A673 (cell line): Measurements from ENCODE around the gene SUN1. TPM values are rescaled to one million over a fixed set of nuclear protein-coding genes. Genes with fewer than 3 reads are reported as not detected.
"Not testable (repeated sequence)": the region's sequence is repeated elsewhere in the genome, so short reads cannot be mapped to it uniquely, and the experiment has no call there.

Experiments
- BruUV-seq: library from RNA; stranded (reverse); fragments of 400-500 nt; replicated peaks from 2 replicates; lab custom pipeline; 2021; lab: Mats Ljungman, UMichigan
- CTCF ChIA-PET: fragments of 300-600 bp; sonication (Branson Sonifier 250); formaldehyde crosslinking; loops from one replicate; lab custom pipeline; 2022; ENCODE audit warnings: antibody characterized with exemption; lab: Charles Lee
- POLR2A ChIA-PET: fragments of 300-600 bp; sonication (Branson Sonifier 250); formaldehyde crosslinking; loops from one replicate; lab custom pipeline; 2022; ENCODE audit warnings: antibody characterized with exemption; ENCODE audit not compliant: low non-redundant PET; lab: Charles Lee
- DNase-seq: peaks from one replicate; pipeline ENCODE4 v3.0.0-alpha.2; 2015; ENCODE audit warnings: low spot score
- H3K27ac ChIP-seq: fragments of 200-600 bp; sonication (generic); 2 replicates; pipeline ENCODE4 v1.5.1; 2016; ENCODE audit warnings: mixed run types, low read depth, mild to moderate bottlenecking, mixed read lengths, antibody characterized with exemption, low read length; ENCODE audit not compliant: poor library complexity, severe bottlenecking
- H3K27me3 ChIP-seq: fragments of 200-600 bp; sonication (generic); replicated peaks from 2 replicates; pipeline ENCODE4 v1.6.1; 2017; ENCODE audit warnings: mixed run types, low read depth, mild to moderate bottlenecking, mixed read lengths, antibody characterized with exemption, low read length; ENCODE audit not compliant: insufficient read depth, poor library complexity
- H3K36me3 ChIP-seq: fragments of 200-600 bp; sonication (generic); 2 replicates; pipeline ENCODE4 v1.6.1; 2016; ENCODE audit warnings: mixed run types, mild to moderate bottlenecking, mixed read lengths, antibody characterized with exemption, low read length; ENCODE audit not compliant: insufficient read depth, poor library complexity, severe bottlenecking
- H3K4me1 ChIP-seq: fragments of 200-600 bp; sonication (generic); 2 replicates; pipeline ENCODE4 v1.6.1; 2017; ENCODE audit warnings: mixed run types, mild to moderate bottlenecking, mixed read lengths, antibody characterized with exemption, low read length; ENCODE audit not compliant: insufficient read depth, poor library complexity, severe bottlenecking
- H3K4me3 ChIP-seq: fragments of 200-600 bp; sonication (generic); 2 replicates; pipeline ENCODE4 v1.5.1; 2016; ENCODE audit warnings: low read depth, mixed run types, mild to moderate bottlenecking, mixed read lengths, low read length; ENCODE audit not compliant: poor library complexity, severe bottlenecking
- H3K9me3 ChIP-seq: fragments of 200-600 bp; sonication (generic); 2 replicates; pipeline ENCODE4 v1.6.1; 2016; ENCODE audit warnings: mixed run types, low read depth, mild to moderate bottlenecking, mixed read lengths, antibody characterized with exemption, low read length; ENCODE audit not compliant: poor library complexity, severe bottlenecking
- EZH2 ChIP-seq: fragments of 200-600 bp; sonication (generic); IDR thresholded peaks from 2 replicates; pipeline ENCODE4 v1.6.1; 2017; ENCODE audit warnings: borderline replicate concordance, low read depth, mild to moderate bottlenecking, mixed read lengths, antibody characterized with exemption, low read length; ENCODE audit not compliant: poor library complexity, severe bottlenecking
- intact Hi-C: fragments of 100-400 bp; cut with micrococcal nuclease; formaldehyde crosslinking; loops from one replicate; pipeline ENCODE4 v1.10.0; 2022; ENCODE audit not compliant: unreplicated experiment
- total RNA-seq: library from RNA; stranded (reverse); gene quantifications from 2 replicates; pipeline ENCODE4 v1.2.3, GENCODE V29; 2021
- TF ChIP-seq, protein P1 (sequence below): fragments of 300-800, 200-600 bp; sonication (generic); conservative IDR thresholded peaks from 2 replicates; pipeline ENCODE4 v1.5.1; 2017; ENCODE audit warnings: low read depth, mild to moderate bottlenecking, antibody characterized with exemption, low read length, moderate library complexity, mixed read lengths

The SUN1 gene
- total RNA-seq, 1 experiment from 2014 or later = 189 TPM

DNA sequence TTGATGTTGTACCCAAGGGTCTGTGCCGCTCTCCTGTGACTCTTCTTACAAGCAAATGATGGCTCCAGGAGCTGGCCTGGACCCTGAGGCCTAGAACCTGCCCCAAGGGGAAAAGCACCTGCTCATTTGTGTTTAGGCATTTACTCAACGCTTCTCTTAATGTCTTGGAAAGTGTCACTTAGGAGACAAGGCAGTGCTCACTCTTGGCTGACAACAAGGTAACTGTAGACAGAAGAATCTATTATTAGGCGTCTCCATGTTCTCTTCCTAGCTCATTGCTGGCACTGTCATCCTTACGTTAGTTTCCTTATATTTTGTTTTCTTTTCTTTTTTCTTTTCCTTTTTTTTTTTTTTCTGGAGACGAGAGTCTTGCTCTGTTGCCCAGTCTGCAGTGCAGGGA lies 38.1 kb upstream of the SUN1 start:
- Histone ChIP-seq H3K27ac (no peak overlapping the region), H3K9me3 (no peaks in the 10 kb centered on the region), H3K4me1 (no peaks in the 10 kb centered on the region), H3K27me3 (no peaks in the 10 kb centered on the region), H3K36me3 (peaks cover 3% of the 10 kb centered on the region), H3K4me3 (no peak overlapping the region)
- CTCF ChIA-PET = no interaction called here
- no peak for DNase-seq
- BruUV-seq = no TSS peak
- intact Hi-C loops = no loop called here
- TF ChIP-seq, protein P1, sequence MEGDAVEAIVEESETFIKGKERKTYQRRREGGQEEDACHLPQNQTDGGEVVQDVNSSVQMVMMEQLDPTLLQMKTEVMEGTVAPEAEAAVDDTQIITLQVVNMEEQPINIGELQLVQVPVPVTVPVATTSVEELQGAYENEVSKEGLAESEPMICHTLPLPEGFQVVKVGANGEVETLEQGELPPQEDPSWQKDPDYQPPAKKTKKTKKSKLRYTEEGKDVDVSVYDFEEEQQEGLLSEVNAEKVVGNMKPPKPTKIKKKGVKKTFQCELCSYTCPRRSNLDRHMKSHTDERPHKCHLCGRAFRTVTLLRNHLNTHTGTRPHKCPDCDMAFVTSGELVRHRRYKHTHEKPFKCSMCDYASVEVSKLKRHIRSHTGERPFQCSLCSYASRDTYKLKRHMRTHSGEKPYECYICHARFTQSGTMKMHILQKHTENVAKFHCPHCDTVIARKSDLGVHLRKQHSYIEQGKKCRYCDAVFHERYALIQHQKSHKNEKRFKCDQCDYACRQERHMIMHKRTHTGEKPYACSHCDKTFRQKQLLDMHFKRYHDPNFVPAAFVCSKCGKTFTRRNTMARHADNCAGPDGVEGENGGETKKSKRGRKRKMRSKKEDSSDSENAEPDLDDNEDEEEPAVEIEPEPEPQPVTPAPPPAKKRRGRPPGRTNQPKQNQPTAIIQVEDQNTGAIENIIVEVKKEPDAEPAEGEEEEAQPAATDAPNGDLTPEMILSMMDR = no peak
- no peak for TF ChIP-seq EZH2
- POLR2A ChIA-PET = no interaction called here

DNA sequence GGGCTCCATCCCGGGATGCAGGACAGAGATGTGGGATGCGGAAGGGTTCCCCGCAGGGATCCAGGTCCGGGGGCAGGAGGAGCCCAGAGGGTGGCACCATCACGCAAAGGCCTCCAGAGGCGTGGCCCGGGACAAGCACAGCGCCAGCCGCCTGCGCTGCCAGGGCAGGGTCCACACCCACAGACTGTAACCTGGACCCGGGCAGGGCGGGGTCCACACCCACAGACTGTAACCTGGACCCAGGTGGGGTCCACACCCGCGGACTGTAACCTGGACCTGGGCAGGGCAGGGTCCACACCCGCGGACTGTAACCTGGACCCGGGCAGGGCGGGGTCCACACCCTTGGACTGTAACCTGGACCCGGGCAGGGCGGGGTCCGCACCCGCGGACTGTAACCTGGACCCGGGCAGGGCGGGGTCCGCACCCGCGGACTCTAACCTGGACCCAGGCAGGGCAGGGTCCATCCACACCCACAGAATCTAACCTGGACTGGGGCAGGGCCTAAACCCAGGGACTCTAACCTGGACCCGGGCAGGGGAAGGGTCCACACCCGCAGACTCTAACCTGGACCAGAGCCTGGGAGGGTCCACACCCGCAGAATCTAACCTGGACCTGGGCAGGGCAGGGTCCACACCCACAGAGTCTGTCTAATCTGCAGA lies 37.5 kb upstream of the SUN1 start:
- no peak for DNase-seq
- POLR2A ChIA-PET = no interaction called here
- Histone ChIP-seq H3K4me1 (no peaks in the 10 kb centered on the region), H3K27me3 (no peaks in the 10 kb centered on the region), H3K36me3 (peaks cover 3% of the 10 kb centered on the region), H3K9me3 (no peaks in the 10 kb centered on the region), H3K27ac (no peak overlapping the region), H3K4me3 (no peak overlapping the region)
- intact Hi-C loops = no loop called here
- no peak for TF ChIP-seq EZH2
- TF ChIP-seq, protein P1 = no peak
- no TSS peak for BruUV-seq
- CTCF ChIA-PET = no interaction called here

DNA sequence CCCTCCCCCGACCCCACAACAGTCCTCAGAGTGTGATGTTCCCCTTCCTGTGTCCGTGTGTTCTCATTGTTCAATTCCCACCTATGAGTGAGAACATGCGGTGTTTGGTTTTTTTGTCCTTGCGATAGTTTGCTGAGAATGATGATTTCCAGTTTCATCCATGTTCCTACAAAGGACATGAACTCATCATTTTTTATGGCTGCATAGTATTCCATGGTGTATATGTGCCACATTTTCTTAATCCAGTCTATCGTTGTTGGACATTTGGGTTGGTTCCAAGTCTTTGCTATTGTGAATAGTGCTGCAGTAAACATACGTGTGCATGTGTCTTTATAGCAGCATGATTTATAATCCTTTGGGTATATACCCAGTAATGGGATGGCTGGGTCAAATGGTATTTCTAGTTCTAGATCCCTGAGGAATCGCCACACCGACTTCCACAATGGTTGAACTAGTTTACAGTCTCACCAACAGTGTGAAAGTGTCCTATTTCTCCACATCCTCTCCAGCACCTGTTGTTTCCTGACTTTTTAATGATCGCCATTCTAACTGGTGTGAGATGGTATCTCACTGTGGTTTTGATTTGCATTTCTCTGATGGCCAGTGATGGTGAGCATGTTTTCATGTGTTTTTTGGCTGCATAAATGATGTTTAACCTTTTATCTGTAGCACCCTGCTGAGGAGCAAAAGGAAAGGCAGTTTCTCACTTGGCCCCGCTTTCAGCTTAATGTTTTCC lies 35.7 kb upstream of the SUN1 start:
- H3K36me3 ChIP-seq, H3K27ac ChIP-seq, H3K4me3 ChIP-seq, CTCF ChIA-PET, BruUV-seq, intact Hi-C loops, H3K27me3 ChIP-seq, DNase-seq, H3K4me1 ChIP-seq, POLR2A ChIA-PET, H3K9me3 ChIP-seq: not testable (repeated sequence)
